HCT116 (cell line): Measurements from ENCODE around the gene IGF2BP3.

ENCODE experiments used
- EZH2phosphoT487 ChIP-seq: fragments of 200-600 bp; IDR thresholded peaks from 2 replicates; pipeline ENCODE4 v1.6.1; 2018; ENCODE audit warnings: antibody characterized with exemption, borderline replicate concordance
- JUND ChIP-seq: IDR thresholded peaks from 2 replicates; pipeline ENCODE4 v1.6.1; 2012
- POLR2A ChIP-seq: IDR thresholded peaks from 2 replicates; pipeline ENCODE4 v1.7.0; 2011; ENCODE audit warnings: borderline replicate concordance; ENCODE audit not compliant: insufficient read depth, insufficient read length; ENCODE audit errors: extremely low read depth
- POLR2AphosphoS5 ChIP-seq: IDR thresholded peaks from 2 replicates; pipeline ENCODE4 v1.6.1; 2011; ENCODE audit warnings: mild to moderate bottlenecking, low read depth, low read length, moderate library complexity
- RAD21 ChIP-seq: IDR thresholded peaks from 2 replicates; pipeline ENCODE4 v1.6.1; 2012; ENCODE audit warnings: low read depth, mild to moderate bottlenecking
- TF ChIP-seq, protein P1 (sequence below), 3 experiments: fragments of 200-600 bp in 1 of 3; sonication (generic) in 1 of 3; IDR thresholded peaks in 2 of 3; conservative IDR thresholded peaks in 1 of 3; 2 replicates each; pipeline ENCODE4 v1.5.1; 2012 to 2017; ENCODE audit warnings: low read depth in 2 of 3, low read length in 2 of 3, antibody characterized with exemption in 1 of 3, borderline replicate concordance in 1 of 3, control low read depth in 1 of 3, mild to moderate bottlenecking in 1 of 3, mixed read lengths in 1 of 3, mixed run types in 1 of 3, moderate library complexity in 1 of 3; ENCODE audit not compliant: insufficient read depth in 1 of 3
- TF ChIP-seq, protein P2 (sequence below): IDR thresholded peaks from 2 replicates; pipeline ENCODE4 v1.6.1; 2011; ENCODE audit warnings: mild to moderate bottlenecking, low read length, moderate library complexity; ENCODE audit not compliant: insufficient replicate concordance; ENCODE audit errors: extremely low read depth

DNA sequence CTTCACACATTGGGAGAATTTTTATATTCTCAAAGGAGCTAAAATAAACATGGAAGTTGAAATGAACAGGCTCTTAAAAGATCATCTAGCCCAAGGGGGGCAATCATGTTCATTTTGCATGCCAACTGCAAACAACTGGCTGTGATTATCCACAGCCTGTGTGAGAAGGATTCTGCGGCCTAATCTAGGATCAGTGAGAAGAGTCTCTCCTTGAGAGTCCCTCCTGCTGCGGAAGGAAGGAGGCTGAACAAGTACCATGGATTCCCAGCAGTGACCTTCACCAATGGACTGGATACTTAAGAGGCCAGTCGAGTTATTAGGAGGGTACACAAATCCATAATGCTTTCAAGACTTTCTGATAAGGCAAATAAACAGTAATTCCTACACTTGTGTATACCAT, 76.7 kb downstream of the IGF2BP3 start:
- TF ChIP-seq, protein P1, sequence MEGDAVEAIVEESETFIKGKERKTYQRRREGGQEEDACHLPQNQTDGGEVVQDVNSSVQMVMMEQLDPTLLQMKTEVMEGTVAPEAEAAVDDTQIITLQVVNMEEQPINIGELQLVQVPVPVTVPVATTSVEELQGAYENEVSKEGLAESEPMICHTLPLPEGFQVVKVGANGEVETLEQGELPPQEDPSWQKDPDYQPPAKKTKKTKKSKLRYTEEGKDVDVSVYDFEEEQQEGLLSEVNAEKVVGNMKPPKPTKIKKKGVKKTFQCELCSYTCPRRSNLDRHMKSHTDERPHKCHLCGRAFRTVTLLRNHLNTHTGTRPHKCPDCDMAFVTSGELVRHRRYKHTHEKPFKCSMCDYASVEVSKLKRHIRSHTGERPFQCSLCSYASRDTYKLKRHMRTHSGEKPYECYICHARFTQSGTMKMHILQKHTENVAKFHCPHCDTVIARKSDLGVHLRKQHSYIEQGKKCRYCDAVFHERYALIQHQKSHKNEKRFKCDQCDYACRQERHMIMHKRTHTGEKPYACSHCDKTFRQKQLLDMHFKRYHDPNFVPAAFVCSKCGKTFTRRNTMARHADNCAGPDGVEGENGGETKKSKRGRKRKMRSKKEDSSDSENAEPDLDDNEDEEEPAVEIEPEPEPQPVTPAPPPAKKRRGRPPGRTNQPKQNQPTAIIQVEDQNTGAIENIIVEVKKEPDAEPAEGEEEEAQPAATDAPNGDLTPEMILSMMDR (IDR thresholded peaks at IDR 0.05 in 2 of 3, conservative IDR thresholded peaks at IDR 0.05 in 1 of 3; ENCODE audit: borderline replicate concordance in 1 of 3, insufficient read depth in 1 of 3, low read depth in 2 of 3, low read length in 2 of 3), result no peak
- no peak for TF ChIP-seq POLR2AphosphoS5
- no peak for TF ChIP-seq EZH2phosphoT487
- TF ChIP-seq POLR2A, result no peak
- no peak for TF ChIP-seq RAD21
- TF ChIP-seq, protein P2, sequence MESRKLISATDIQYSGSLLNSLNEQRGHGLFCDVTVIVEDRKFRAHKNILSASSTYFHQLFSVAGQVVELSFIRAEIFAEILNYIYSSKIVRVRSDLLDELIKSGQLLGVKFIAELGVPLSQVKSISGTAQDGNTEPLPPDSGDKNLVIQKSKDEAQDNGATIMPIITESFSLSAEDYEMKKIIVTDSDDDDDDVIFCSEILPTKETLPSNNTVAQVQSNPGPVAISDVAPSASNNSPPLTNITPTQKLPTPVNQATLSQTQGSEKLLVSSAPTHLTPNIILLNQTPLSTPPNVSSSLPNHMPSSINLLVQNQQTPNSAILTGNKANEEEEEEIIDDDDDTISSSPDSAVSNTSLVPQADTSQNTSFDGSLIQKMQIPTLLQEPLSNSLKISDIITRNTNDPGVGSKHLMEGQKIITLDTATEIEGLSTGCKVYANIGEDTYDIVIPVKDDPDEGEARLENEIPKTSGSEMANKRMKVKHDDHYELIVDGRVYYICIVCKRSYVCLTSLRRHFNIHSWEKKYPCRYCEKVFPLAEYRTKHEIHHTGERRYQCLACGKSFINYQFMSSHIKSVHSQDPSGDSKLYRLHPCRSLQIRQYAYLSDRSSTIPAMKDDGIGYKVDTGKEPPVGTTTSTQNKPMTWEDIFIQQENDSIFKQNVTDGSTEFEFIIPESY, result no peak
- TF ChIP-seq JUND, result no peak
